ENCODE data around the gene PHYHD1. TPM values are rescaled to one million over a fixed set of nuclear protein-coding genes. Genes with fewer than 3 reads are reported as not detected.
"Not testable (repeated sequence)": the region's sequence is repeated elsewhere in the genome, so short reads cannot be mapped to it uniquely, and the experiment has no call there.

PHYHD1 gene
- total RNA-seq, 2 experiments from 2014 or later = 0.34 to 0.88 TPM

GRCh38 chr9:128929560-128929959 lies 8.8 kb downstream of the PHYHD1 start:
- Mint-ChIP-seq H3K27me3 (no peaks in the 10 kb centered on the region), H3K9me3 (no peaks in the 10 kb centered on the region), H3K36me3 (no peaks in the 10 kb centered on the region), H3K4me1 (ENCODE audit: low read depth) (peaks cover 9% of the 10 kb centered on the region), H3K4me3 (no peak overlapping the region), H3K27ac (no peak overlapping the region)
- POLR2A ChIA-PET = interaction anchor here (0.6 kb wide), 1 partner anchor 54 kb away, joined by 3 read pairs; no protein-coding TSS in a partner anchor
- DNase-seq = no peak
- CTCF ChIA-PET = interaction anchor here (0.8 to 10.6 kb wide), 10 partner anchors 15 to 140 kb away, joined by 3 to 184 read pairs (median 5); partner anchors contain the start of genes ENDOG and SPOUT1
- intact Hi-C loops (cut with micrococcal nuclease) = loop anchor here (5.0 kb wide), 2 partner anchors 47 to 282 kb away; partner anchors contain the start of genes KYAT1 and LRRC8A

DNA sequence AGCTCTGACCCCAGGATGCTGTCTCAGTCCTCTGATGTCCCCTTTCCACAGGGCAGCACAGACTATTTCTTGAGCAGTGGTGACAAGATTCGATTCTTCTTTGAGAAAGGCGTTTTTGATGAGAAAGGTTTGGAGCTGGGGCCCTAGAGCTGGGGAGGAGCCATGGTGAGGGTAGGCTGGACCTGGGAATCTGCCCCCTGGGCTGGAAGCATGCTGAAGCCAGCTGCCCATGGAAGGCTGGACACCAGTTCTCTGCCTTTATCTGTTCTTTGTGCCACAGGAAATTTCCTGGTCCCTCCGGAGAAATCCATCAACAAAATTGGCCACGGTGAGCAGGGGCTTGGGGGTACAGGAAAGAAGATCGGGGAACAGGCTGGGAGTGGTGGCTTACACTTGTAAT lies 12.9 kb downstream of the PHYHD1 start:
- DNase-seq = no peak
- Mint-ChIP-seq H3K27me3 (no peaks in the 10 kb centered on the region), H3K4me1 (ENCODE audit: low read depth) (no peaks in the 10 kb centered on the region), H3K9me3 (no peaks in the 10 kb centered on the region), H3K36me3 (no peaks in the 10 kb centered on the region), H3K4me3 (no peak overlapping the region), H3K27ac (no peak overlapping the region)
- intact Hi-C loops (cut with micrococcal nuclease) = no loop called here
- ChIA-PET POLR2A (no interaction called here), CTCF (no interaction called here)

DNA sequence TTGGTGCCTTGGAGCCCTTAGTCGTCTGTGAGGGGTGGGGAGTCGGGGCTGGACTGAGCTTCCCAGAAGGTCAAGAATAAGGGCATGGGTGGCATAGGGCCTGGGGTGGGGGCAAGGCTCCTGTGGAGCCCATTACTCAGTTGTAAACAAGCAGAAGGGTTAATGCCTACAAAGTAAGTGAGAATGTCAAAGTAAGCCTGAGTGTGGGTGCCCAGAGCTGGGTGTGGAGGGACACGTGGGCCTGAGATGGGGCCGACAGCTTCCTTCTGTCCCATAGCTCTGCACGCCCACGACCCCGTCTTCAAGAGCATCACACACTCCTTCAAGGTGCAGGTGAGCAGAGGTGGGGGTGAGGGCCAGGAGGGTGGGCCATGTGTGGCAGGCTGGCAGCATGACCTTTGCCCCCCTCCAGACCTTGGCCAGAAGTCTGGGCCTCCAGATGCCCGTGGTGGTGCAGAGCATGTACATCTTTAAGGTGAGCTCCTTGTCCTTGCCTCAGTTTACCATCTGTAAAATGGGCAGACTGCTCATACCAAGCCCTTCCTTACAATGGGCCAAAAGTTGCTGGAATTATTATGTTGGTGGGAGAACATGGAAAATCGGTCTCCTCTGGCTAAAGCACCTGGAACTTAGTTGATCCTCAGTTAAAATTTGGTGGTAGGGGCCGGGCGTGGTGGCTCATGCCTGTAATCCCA lies 15.5 kb downstream of the PHYHD1 start:
- H3K9me3 Mint-ChIP-seq = no peaks in the 10 kb centered on the region
- intact Hi-C loops (cut with micrococcal nuclease) = no loop called here
- no peaks in the 10 kb centered on the region for H3K27me3 Mint-ChIP-seq
- POLR2A ChIA-PET = no interaction called here
- CTCF ChIA-PET = interaction anchor here (1.7 to 2.2 kb wide), 2 partner anchors 8 to 74 kb away, joined by 4 to 7 read pairs; no protein-coding TSS in a partner anchor
- no peak overlapping the region for H3K27ac Mint-ChIP-seq
- H3K36me3 Mint-ChIP-seq = no peaks in the 10 kb centered on the region
- no peaks in the 10 kb centered on the region for H3K4me1 Mint-ChIP-seq (ENCODE audit: low read depth)
- no peak overlapping the region for H3K4me3 Mint-ChIP-seq
- no peak for DNase-seq

- DNase-seq = no peak
- no peaks in the 10 kb centered on the region for H3K4me1 Mint-ChIP-seq (ENCODE audit: low read depth)
- intact Hi-C loops (cut with micrococcal nuclease) = no loop called here
- no peaks in the 10 kb centered on the region for H3K9me3 Mint-ChIP-seq
- H3K27ac Mint-ChIP-seq = no peak overlapping the region
- CTCF ChIA-PET = interaction anchor here (0.6 to 2.2 kb wide), 3 partner anchors 9 to 754 kb away, joined by 3 to 7 read pairs (median 4); no protein-coding TSS in a partner anchor
- no peak overlapping the region for H3K4me3 Mint-ChIP-seq
- H3K36me3 Mint-ChIP-seq = no peaks in the 10 kb centered on the region
- POLR2A ChIA-PET = no interaction called here
- H3K27me3 Mint-ChIP-seq = no peaks in the 10 kb centered on the region
Measured at GRCh38 chr9:128937310-128938165, 16.8 kb downstream of the PHYHD1 start.

GRCh38 chr9:128940271-128940921 lies 19.6 kb downstream of the PHYHD1 start:
- Mint-ChIP-seq H3K4me1 (ENCODE audit: low read depth) (peaks cover 2% of the 10 kb centered on the region), H3K27ac (no peak overlapping the region), H3K4me3 (no peak overlapping the region), H3K36me3 (no peaks in the 10 kb centered on the region), H3K27me3 (no peaks in the 10 kb centered on the region), H3K9me3 (no peaks in the 10 kb centered on the region)
- DNase-seq = no peak
- ChIA-PET CTCF (no interaction called here), POLR2A (no interaction called here)
- intact Hi-C loops (cut with micrococcal nuclease) = no loop called here

DNA sequence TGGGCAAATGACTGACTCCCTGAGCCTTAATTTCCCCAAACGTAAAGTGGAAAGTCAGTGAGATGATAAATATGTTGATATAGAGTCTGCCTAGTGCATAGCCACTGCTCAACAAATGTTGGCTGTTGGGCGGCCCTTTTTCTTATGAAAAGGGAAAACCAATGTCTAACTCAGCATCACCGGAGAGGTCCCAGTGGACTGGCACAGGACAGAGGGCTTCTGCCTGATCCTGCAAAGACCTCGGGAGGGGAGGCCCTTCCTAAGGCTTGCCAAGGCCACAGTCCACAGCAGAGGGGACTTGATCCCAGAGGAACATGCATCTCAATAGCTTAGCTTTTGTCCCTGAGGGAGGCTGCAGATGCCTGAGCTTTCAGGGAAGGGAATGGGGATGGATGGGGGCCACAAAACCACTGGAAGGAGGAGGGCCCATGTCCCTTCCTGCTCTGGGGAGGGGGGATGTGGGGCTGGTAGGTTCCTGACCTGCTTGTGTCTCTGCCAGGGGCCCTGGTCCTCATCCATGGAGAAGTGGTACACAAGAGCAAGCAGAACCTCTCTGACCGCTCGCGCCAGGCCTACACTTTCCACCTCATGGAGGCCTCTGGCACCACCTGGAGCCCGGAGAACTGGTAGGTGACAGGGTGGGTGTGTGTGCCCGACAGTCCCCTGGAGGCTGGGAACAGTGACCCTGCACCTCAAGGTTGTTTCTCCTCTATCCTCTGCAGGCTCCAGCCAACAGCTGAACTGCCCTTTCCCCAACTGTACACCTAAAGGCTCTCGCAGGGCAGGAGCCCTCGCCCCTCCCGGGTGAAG lies 20.4 kb downstream of the PHYHD1 start:
- Mint-ChIP-seq H3K4me1 (ENCODE audit: low read depth) (peaks cover 10% of the 10 kb centered on the region), H3K27me3 (no peaks in the 10 kb centered on the region), H3K4me3 (no peak overlapping the region), H3K27ac (no peak overlapping the region), H3K9me3 (no peaks in the 10 kb centered on the region), H3K36me3 (peaks cover 4% of the 10 kb centered on the region)
- ChIA-PET POLR2A (interaction anchor here (0.5 kb wide), 1 partner anchor 124 kb away, joined by 3 read pairs; no protein-coding TSS in a partner anchor), CTCF (no interaction called here)
- no peak for DNase-seq
- intact Hi-C loops (cut with micrococcal nuclease) = no loop called here

DNA sequence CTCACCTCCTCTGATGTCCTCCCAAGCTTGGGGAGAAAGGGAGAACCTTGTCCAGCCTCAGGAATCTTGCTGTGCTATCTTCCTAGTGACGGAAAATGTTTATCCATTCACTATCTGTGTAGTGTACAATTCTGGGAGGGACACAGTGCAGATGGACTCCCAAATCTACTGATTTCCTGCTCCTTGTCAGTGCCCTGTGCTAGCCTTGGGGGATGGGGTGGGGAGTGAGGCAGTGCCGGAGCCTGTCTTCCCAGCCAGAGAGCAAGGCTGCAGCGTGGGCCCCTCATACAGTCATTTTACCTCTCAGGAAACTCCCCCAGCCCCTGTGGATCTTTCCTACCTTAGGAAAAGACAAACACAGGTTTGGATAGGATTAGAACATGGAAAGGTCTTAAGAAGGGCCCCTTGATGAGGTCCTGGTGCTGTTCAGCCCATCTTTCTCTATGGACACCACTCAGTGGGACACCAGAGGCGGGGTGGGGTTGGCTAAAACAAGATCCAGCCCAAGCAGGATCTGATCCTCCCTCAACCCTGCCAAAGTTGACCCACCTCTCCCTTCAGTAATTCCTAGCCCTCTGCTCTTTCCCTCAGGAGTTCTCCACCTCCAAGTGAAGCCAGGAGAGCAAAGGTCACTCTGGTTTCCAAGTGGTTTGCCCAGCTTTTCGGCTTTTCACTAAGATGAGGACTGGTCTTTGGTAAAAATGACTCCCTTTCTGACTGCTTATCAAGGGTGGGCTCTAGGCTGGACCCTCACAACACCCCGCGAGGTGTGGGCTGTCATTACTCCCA lies 23.2 kb downstream of the PHYHD1 start:
- POLR2A ChIA-PET = no interaction called here
- DNase-seq = no peak
- Mint-ChIP-seq H3K27ac (no peak overlapping the region), H3K4me1 (ENCODE audit: low read depth) (peaks cover 22% of the 10 kb centered on the region), H3K9me3 (no peaks in the 10 kb centered on the region), H3K36me3 (peaks cover 14% of the 10 kb centered on the region), H3K27me3 (no peaks in the 10 kb centered on the region), H3K4me3 (no peak overlapping the region)
- intact Hi-C loops (cut with micrococcal nuclease) = no loop called here
- CTCF ChIA-PET = interaction anchor here (1.0 to 1.1 kb wide), 2 partner anchors 16 to 65 kb away, joined by 3 to 5 read pairs; no protein-coding TSS in a partner anchor

DNA sequence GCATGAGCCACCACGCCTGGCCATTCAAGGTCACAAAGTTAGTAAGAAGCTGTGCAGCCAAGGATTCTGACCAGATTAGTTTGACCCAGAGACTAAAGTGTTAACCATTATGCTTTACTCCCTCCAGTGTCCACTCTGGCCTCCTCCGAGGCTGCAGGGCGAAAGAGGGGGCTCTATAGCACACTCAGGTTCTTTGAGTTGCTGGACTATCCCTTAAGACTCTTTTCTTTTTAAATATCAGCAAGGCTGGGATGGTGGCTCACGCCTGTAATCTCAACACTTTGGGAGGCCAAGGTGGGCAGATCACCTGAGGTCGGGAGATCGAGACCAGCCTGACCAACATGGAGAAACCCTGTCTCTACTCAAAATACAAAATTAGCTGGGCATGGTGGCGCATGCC lies 24.2 kb downstream of the PHYHD1 start:
- CTCF ChIA-PET, H3K4me3 Mint-ChIP-seq, POLR2A ChIA-PET, H3K27me3 Mint-ChIP-seq, DNase-seq, H3K9me3 Mint-ChIP-seq, H3K27ac Mint-ChIP-seq: not testable (repeated sequence)
- Mint-ChIP-seq H3K36me3 (peaks cover 18% of the 10 kb centered on the region), H3K4me1 (ENCODE audit: low read depth) (peaks cover 24% of the 10 kb centered on the region)
- intact Hi-C loops (cut with micrococcal nuclease) = loop anchor here (5.0 kb wide), 3 partner anchors 128 to 258 kb away; partner anchors contain the start of genes ENDOG, SET and ZER1

GRCh38 chr9:128945798-128946501 lies 25.2 kb downstream of the PHYHD1 start:
- peaks cover 19% of the 10 kb centered on the region for H3K36me3 Mint-ChIP-seq
- POLR2A ChIA-PET = no interaction called here
- H3K27me3 Mint-ChIP-seq = no peaks in the 10 kb centered on the region
- no peaks in the 10 kb centered on the region for H3K9me3 Mint-ChIP-seq
- peak overlapping the region; percentile 98 for H3K4me3 Mint-ChIP-seq
- CTCF ChIA-PET = no interaction called here
- no peak for DNase-seq
- H3K27ac Mint-ChIP-seq = no peak overlapping the region
- intact Hi-C loops (cut with micrococcal nuclease) = loop anchor here (5.0 kb wide), 3 partner anchors 129 to 259 kb away; partner anchors contain the start of genes ENDOG, SET and ZER1
- H3K4me1 Mint-ChIP-seq (ENCODE audit: low read depth) = peaks cover 26% of the 10 kb centered on the region

- ChIA-PET POLR2A (interaction anchor here (0.9 kb wide), 1 partner anchor 129 kb away, joined by 3 read pairs; the partner anchor contains the start of gene ENDOG), CTCF (interaction anchor here (0.6 kb wide), 1 partner anchor 12 kb away, joined by 3 read pairs; no protein-coding TSS in a partner anchor)
- intact Hi-C loops (cut with micrococcal nuclease) = loop anchor here (1.0 to 5.0 kb wide), 5 partner anchors 65 to 259 kb away; partner anchors contain the start of genes ENDOG, KYAT1, SET and SH3GLB2
- Mint-ChIP-seq H3K36me3 (peaks cover 21% of the 10 kb centered on the region), H3K9me3 (no peaks in the 10 kb centered on the region), H3K4me3 (peak overlapping the region; percentile 98), H3K27ac (peak overlapping the region; percentile 98), H3K27me3 (no peaks in the 10 kb centered on the region), H3K4me1 (ENCODE audit: low read depth) (peaks cover 26% of the 10 kb centered on the region)
- no peak for DNase-seq
Measured at GRCh38 chr9:128946571-128947276, 25.9 kb downstream of the PHYHD1 start.
